ENCODE data around the gene SGMS2. TPM values are rescaled to one million over a fixed set of nuclear protein-coding genes. Genes with fewer than 3 reads are reported as not detected.
"Not testable (repeated sequence)": the region's sequence is repeated elsewhere in the genome, so short reads cannot be mapped to it uniquely, and the experiment has no call there.

The SGMS2 gene
- total RNA-seq, 2 experiments from 2014 or later: not detected

DNA sequence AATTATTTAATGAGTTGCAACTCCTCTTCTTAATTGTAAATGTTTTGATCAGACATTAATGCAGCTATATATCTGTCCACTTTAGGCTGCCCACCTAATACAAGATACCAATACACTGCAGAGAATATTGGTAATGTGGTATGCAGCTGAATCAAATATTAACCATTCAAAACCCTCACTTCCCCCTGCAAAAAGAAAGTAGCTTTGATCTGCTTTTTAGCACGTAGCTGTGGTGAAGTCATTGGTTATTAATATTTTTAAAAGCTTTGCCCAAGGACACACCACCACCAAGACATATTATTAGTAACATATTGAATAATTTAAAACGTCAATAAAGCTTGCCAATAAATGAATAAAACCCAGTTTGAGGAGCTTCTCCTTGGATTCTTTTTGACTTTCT, 78.0 kb downstream of the SGMS2 start:
- H3K27ac Mint-ChIP-seq: no peak overlapping the region
- POLR2A ChIA-PET: no interaction called here
- no peak overlapping the region for H3K4me3 Mint-ChIP-seq
- no peaks in the 10 kb centered on the region for H3K36me3 Mint-ChIP-seq (ENCODE audit: low read depth)
- H3K9me3 Mint-ChIP-seq (ENCODE audit: insufficient read depth): no peaks in the 10 kb centered on the region
- CTCF ChIA-PET: interaction anchor here (0.7 kb wide), 1 partner anchor 10 kb away, joined by 3 read pairs; no protein-coding TSS in a partner anchor
- ATAC-seq (no peak), DNase-seq (no peak)
- no peaks in the 10 kb centered on the region for H3K4me1 Mint-ChIP-seq (ENCODE audit: low read depth)
- peaks cover 13% of the 10 kb centered on the region for H3K27me3 Mint-ChIP-seq (ENCODE audit: low read depth)

DNA sequence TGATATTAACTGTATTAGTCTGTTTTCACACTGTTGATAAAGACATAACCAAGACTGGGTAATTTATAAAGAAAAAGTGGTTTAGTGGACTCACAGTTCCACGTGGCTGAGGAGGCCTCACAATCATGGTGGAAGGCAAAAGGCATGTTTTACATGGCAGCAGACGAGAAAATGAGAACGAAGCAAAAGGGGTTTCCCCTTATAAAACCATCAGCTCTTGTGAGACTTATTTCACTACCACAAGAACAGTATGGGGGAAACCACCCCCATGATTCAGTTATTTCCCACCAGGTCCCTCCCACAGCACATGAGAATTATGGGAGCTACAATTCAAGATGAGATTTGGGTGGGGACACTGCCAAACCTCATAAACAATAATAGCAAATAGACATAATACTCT, 80.3 kb downstream of the SGMS2 start:
- H3K9me3 Mint-ChIP-seq (ENCODE audit: insufficient read depth); H3K4me1 Mint-ChIP-seq (ENCODE audit: low read depth); H3K4me3 Mint-ChIP-seq; ATAC-seq; DNase-seq; H3K27me3 Mint-ChIP-seq (ENCODE audit: low read depth); POLR2A ChIA-PET; H3K36me3 Mint-ChIP-seq (ENCODE audit: low read depth); H3K27ac Mint-ChIP-seq: not testable (repeated sequence)
- CTCF ChIA-PET: interaction anchor here (1.6 kb wide), 1 partner anchor 8 kb away, joined by 4 read pairs; no protein-coding TSS in a partner anchor

DNA sequence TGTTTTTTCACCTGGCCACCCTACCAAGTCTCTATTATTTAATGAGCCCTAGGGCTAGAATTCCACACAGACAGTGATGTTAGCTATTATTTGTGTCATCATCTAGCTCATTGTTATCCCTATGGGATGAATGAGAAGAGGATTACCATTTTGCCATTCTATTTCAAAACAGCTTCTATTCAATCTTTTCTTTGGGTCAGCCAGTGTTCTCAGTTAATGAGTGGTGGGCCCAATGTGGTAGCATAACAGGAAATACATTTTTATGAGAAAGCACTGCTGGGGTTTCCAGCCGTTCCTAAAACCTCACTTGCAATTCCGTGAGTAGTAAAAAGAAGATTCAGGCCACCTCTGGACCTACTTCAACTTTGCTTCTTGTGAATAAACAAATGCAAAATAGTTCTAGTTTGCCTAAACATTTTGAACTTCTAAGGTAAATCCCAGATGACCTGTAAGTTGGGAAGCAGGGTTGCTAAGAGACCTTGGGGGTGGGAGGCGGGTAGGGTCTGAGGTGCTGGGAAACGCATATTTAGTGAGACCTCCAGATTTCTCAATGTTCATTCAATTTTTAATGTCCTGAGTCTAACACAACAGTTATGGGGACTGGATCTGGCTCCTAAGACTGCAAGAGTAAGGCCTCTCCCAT, 81.8 kb downstream of the SGMS2 start:
- DNase-seq (no peak), ATAC-seq (no peak)
- Mint-ChIP-seq H3K27me3 (ENCODE audit: low read depth) (no peaks in the 10 kb centered on the region), H3K4me1 (ENCODE audit: low read depth) (no peaks in the 10 kb centered on the region), H3K9me3 (ENCODE audit: insufficient read depth) (no peaks in the 10 kb centered on the region), H3K4me3 (no peak overlapping the region), H3K27ac (no peak overlapping the region), H3K36me3 (ENCODE audit: low read depth) (no peaks in the 10 kb centered on the region)
- CTCF ChIA-PET: no interaction called here
- POLR2A ChIA-PET: no interaction called here

DNA sequence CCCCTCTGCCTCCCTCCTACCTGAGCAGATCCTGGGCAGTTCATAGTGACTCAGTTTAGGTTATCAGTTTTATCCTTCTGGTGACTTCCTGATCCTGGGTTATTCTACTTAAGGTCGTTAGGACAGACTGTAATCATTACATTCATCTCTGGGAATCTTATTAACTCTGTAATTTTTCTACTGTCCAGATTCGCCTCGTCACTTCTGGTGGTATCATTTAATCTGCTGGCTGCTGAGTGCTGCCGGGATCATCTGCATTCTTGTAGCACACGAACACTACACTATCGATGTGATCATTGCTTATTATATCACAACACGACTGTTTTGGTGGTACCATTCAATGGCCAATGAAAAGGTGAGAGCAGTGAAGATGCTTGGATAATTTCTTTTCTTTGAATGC, 83.6 kb downstream of the SGMS2 start:
- Mint-ChIP-seq H3K36me3 (ENCODE audit: low read depth) (no peaks in the 10 kb centered on the region), H3K4me3 (no peak overlapping the region), H3K27ac (no peak overlapping the region), H3K9me3 (ENCODE audit: insufficient read depth) (no peaks in the 10 kb centered on the region), H3K27me3 (ENCODE audit: low read depth) (no peaks in the 10 kb centered on the region), H3K4me1 (ENCODE audit: low read depth) (no peaks in the 10 kb centered on the region)
- ChIA-PET CTCF (no interaction called here), POLR2A (no interaction called here)
- no peak for ATAC-seq
- DNase-seq: no peak

DNA sequence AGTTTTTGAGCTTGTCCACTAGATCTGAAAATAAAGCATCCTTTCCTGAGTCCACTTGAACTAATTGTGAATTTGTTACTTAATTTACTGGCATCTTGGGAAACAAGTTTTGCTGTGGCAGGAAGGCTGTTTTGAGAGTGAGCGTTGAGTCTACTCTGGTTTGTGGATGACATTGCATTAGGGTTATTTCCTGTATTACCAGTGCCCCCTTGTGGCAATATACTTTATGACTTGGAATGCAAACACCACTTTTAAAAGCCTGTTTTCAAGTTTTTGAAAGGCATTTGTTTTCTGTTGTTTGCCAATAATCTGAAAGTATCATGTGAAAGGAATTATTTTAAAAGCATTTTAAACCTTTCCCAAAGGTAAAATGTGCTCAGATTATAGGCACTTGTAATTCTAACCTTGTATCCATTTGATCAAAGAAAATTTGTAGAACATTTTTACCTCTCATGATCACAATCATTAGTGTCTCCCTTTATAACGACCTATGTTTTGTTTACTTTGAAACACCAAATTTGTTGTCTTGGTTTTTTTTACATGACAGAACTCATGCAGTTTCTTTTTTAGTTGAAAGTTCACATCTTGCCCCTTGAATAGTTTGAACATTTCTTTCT, 88.7 kb downstream of the SGMS2 start:
- H3K36me3 Mint-ChIP-seq (ENCODE audit: low read depth): no peaks in the 10 kb centered on the region
- no peaks in the 10 kb centered on the region for H3K9me3 Mint-ChIP-seq (ENCODE audit: insufficient read depth)
- H3K27me3 Mint-ChIP-seq (ENCODE audit: low read depth): peaks cover 8% of the 10 kb centered on the region
- no peak overlapping the region for H3K4me3 Mint-ChIP-seq
- H3K4me1 Mint-ChIP-seq (ENCODE audit: low read depth): no peaks in the 10 kb centered on the region
- DNase-seq (peak; percentile 62), ATAC-seq (peak; percentile 75)
- ChIA-PET POLR2A (no interaction called here), CTCF (interaction anchor here (0.8 to 1.4 kb wide), 11 partner anchors 9 to 177 kb away, joined by 3 to 11 read pairs (median 4); no protein-coding TSS in a partner anchor)
- no peak overlapping the region for H3K27ac Mint-ChIP-seq

DNA sequence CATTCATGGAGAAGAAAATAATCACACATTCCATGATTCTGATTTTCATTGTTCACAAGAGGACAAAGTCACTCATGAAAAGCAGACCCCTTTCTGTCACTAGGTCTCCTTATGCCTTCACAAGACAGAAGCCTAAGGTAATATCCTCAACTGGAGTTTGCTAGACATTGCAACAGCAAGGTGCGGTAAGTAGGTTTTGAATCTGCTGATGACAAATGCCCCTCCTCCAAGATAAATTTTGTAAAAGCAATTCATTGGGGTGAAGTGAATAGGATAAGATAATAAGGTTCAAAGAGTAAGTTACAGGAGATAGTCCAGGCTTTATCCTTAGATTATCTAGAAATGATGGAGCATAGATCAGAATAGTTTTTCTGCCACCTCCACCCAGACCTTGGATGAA, 90.5 kb downstream of the SGMS2 start:
- Mint-ChIP-seq H3K27ac (no peak overlapping the region), H3K4me3 (no peak overlapping the region), H3K36me3 (ENCODE audit: low read depth) (no peaks in the 10 kb centered on the region), H3K4me1 (ENCODE audit: low read depth) (no peaks in the 10 kb centered on the region), H3K27me3 (ENCODE audit: low read depth) (peaks cover 8% of the 10 kb centered on the region), H3K9me3 (ENCODE audit: insufficient read depth) (no peaks in the 10 kb centered on the region)
- ChIA-PET CTCF (no interaction called here), POLR2A (no interaction called here)
- no peak for ATAC-seq
- DNase-seq: no peak

DNA sequence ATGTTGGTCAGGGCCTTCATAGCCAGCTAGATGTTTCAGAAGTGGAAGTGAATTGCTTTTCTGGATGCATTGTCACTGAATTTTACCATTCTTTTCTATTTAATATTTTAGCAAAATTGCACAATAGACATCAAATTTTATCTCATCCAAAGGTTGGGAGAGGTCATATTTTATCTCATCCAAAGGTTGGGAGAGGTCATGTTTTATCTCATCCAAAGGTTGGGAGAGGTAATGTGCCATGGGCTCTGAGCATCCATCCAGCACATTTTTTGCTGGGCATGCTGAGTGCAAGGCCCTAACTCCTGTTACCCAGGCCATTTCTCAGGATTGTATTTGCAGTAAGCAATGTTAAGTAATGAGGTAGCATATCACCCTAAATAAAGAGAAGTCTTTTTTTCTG, 91.9 kb downstream of the SGMS2 start:
- ATAC-seq (no peak), DNase-seq (no peak)
- Mint-ChIP-seq H3K27ac (no peak overlapping the region), H3K4me3 (no peak overlapping the region), H3K36me3 (ENCODE audit: low read depth) (no peaks in the 10 kb centered on the region), H3K27me3 (ENCODE audit: low read depth) (peaks cover 11% of the 10 kb centered on the region), H3K9me3 (ENCODE audit: insufficient read depth) (no peaks in the 10 kb centered on the region), H3K4me1 (ENCODE audit: low read depth) (no peaks in the 10 kb centered on the region)
- POLR2A ChIA-PET: no interaction called here
- CTCF ChIA-PET: no interaction called here

DNA sequence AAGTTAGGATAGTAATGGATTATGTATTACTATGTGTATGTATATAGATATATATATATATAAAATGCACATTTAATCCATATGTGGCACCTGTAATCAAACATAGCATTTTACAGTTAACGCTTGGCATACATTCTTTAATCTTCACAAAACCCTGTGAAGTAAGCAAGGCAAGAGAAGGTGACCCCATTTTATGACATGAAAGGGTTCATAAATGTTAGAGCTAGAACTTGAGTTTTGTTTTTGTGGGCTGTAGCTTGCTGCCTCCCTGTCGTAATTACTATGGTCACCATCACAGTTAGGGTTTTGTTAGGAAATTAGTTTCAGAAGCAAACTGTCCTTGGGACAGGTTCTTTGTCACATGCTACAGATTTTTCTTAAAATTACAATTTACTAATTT, 92.8 kb downstream of the SGMS2 start:
- ChIA-PET CTCF (no interaction called here), POLR2A (no interaction called here)
- no peak for ATAC-seq
- Mint-ChIP-seq H3K27ac (no peak overlapping the region), H3K4me1 (ENCODE audit: low read depth) (no peaks in the 10 kb centered on the region), H3K27me3 (ENCODE audit: low read depth) (peaks cover 11% of the 10 kb centered on the region), H3K36me3 (ENCODE audit: low read depth) (no peaks in the 10 kb centered on the region), H3K4me3 (no peak overlapping the region), H3K9me3 (ENCODE audit: insufficient read depth) (no peaks in the 10 kb centered on the region)
- DNase-seq: no peak

DNA sequence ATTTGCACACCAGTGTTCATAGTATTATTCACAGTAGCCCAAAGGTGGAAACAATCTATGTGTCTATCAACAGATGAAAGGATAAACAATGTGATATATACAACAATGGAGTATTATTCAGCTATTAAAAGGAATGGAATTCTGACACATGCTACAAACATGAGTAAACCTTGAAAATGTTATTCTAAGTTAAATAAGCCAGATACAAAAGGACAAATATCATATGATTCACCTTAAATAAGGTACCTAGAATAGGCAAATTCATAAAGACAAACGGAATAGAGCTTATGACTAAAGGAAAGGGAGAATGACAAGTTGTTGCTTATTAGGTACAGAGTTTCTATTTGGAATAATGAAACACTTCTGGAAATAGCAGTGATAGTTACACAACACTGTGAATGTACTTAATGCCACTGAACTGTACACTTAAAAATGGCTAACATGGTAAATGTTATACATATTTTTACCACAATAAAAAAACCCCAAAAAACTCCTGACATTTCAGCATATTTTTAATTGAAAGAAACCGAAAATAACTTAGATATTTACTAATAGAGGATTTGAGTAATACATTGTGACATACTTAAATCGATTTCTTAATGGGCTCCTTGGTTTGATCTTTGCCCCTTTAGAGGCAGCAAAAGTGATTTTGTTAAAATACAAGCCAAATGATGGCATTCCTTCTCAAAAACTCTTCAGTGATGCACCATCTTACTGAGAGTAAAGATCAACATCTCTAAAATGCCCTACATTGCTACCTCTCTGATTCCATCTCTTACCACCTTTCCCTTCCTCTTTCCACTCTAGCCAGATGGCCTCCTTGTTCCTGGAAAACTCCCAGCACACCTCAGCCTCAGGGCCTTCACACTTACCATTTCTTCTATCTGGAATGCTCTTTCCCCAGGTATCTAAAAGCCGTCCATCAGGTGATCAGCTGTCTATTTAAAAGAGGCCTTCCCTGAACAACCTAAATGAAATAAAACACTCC, 98.0 kb downstream of the SGMS2 start:
- ATAC-seq (no peak), DNase-seq (no peak)
- Mint-ChIP-seq H3K4me3 (no peak overlapping the region), H3K4me1 (ENCODE audit: low read depth) (no peaks in the 10 kb centered on the region), H3K27ac (no peak overlapping the region), H3K9me3 (ENCODE audit: insufficient read depth) (no peaks in the 10 kb centered on the region), H3K36me3 (ENCODE audit: low read depth) (no peaks in the 10 kb centered on the region), H3K27me3 (ENCODE audit: low read depth) (peaks cover 8% of the 10 kb centered on the region)
- CTCF ChIA-PET: interaction anchor here (1.4 kb wide), 1 partner anchor 10 kb away, joined by 7 read pairs; no protein-coding TSS in a partner anchor
- POLR2A ChIA-PET: no interaction called here

DNA sequence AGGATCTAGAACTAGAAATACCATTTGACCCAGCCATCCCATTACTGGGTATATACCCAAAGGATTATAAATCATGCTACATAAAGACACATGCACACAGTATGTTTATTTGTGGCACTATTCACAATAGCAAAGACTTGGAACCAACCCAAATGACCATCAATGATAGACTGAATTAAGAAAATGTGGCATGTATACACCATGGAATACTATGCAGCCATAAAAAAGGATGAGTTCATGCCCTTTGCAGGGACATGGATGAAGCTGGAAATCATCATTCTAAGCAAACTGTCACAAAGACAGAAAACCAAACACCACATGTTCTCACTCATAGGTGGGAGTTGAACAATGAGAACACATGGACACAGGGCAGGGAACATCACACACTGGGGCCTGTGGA, 101.0 kb downstream of the SGMS2 start:
- H3K4me3 Mint-ChIP-seq; H3K9me3 Mint-ChIP-seq (ENCODE audit: insufficient read depth); DNase-seq; H3K36me3 Mint-ChIP-seq (ENCODE audit: low read depth); CTCF ChIA-PET; H3K4me1 Mint-ChIP-seq (ENCODE audit: low read depth); POLR2A ChIA-PET; H3K27ac Mint-ChIP-seq; ATAC-seq: not testable (repeated sequence)
- peaks cover 12% of the 10 kb centered on the region for H3K27me3 Mint-ChIP-seq (ENCODE audit: low read depth)

DNA sequence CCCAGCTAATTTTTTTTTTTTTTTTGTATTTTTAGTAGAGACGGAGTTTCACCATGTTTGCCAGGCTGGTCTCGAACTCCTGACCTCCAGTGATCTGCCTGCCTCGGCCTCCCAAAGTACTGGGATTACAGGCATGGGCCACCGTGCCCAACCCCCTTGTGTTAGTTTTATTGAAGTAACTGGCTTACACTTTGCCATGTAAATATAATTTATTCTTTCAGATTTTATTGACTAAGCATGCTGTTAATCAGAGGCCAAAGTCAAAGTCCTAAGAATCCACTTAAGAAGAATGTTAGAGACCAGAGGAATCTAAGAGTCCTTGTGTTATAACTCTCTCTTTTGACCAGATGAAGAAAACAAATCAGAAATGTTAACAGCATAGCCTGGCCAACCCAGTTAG, 102.1 kb downstream of the SGMS2 start:
- H3K27ac Mint-ChIP-seq; H3K9me3 Mint-ChIP-seq (ENCODE audit: insufficient read depth); CTCF ChIA-PET; ATAC-seq; H3K4me3 Mint-ChIP-seq; H3K36me3 Mint-ChIP-seq (ENCODE audit: low read depth); H3K4me1 Mint-ChIP-seq (ENCODE audit: low read depth); POLR2A ChIA-PET; DNase-seq: not testable (repeated sequence)
- peaks cover 13% of the 10 kb centered on the region for H3K27me3 Mint-ChIP-seq (ENCODE audit: low read depth)

All from activated CD8-positive, alpha-beta T cell treated with anti-CD3 and anti-CD28 coated beads, Interleukin-2, amount 10 ng/mL, durations not matched to agents 7 days and 5 days (primary cell).